HG03097 (cell line): Measurements from ENCODE around the gene SH3PXD2A.
"Not testable (repeated sequence)": the region's sequence is repeated elsewhere in the genome, so short reads cannot be mapped to it uniquely, and the experiment has no call there.

Source experiments
- ATAC-seq: cut with Tn5 transposase; IDR thresholded peaks from one replicate; pipeline ENCODE4 v1.9.1; 2021; ENCODE audit not compliant: unreplicated experiment, low FRiP score

SH3PXD2A gene

GRCh38 chr10:103638948-103639347 lies 216.4 kb downstream of the SH3PXD2A start:
- no peak for ATAC-seq

GRCh38 chr10:103637927-103638557 lies 217.3 kb downstream of the SH3PXD2A start:
- no peak for ATAC-seq

- no peak for ATAC-seq
Measured at GRCh38 chr10:103637011-103637410, 218.4 kb downstream of the SH3PXD2A start.

GRCh38 chr10:103636492-103636891 lies 218.9 kb downstream of the SH3PXD2A start:
- ATAC-seq: no peak

GRCh38 chr10:103635580-103635979 lies 219.8 kb downstream of the SH3PXD2A start:
- no peak for ATAC-seq

GRCh38 chr10:103633846-103634245 lies 221.5 kb downstream of the SH3PXD2A start:
- no peak for ATAC-seq

- not testable (repeated sequence) for ATAC-seq
Measured at GRCh38 chr10:103632871-103633270, 222.5 kb downstream of the SH3PXD2A start.

- no peak for ATAC-seq
Measured at GRCh38 chr10:103632247-103632642, 223.1 kb downstream of the SH3PXD2A start.

- ATAC-seq: no peak
Measured at GRCh38 chr10:103630156-103630555, 225.2 kb downstream of the SH3PXD2A start.

- ATAC-seq: no peak
Measured at GRCh38 chr10:103629581-103629980, 225.8 kb downstream of the SH3PXD2A start.

- ATAC-seq: no peak
Measured at GRCh38 chr10:103627893-103628292, 227.5 kb downstream of the SH3PXD2A start.

- ATAC-seq: no peak
Measured at GRCh38 chr10:103627111-103627892, 228.1 kb downstream of the SH3PXD2A start.

GRCh38 chr10:103626178-103626577 lies 229.2 kb downstream of the SH3PXD2A start:
- no peak for ATAC-seq

GRCh38 chr10:103622935-103623574 lies 232.3 kb downstream of the SH3PXD2A start:
- no peak for ATAC-seq

- no peak for ATAC-seq
Measured at GRCh38 chr10:103622286-103622685, 233.1 kb downstream of the SH3PXD2A start.

GRCh38 chr10:103621783-103622125 lies 233.6 kb downstream of the SH3PXD2A start:
- ATAC-seq: no peak

GRCh38 chr10:103620891-103621782 lies 234.2 kb downstream of the SH3PXD2A start:
- ATAC-seq: no peak

- ATAC-seq: no peak
Measured at GRCh38 chr10:103620352-103620740, 235.0 kb downstream of the SH3PXD2A start.

GRCh38 chr10:103619424-103620351 lies 235.7 kb downstream of the SH3PXD2A start:
- ATAC-seq: no peak
